Measurements from ENCODE around the gene SLC25A21. TPM values are rescaled to one million over a fixed set of nuclear protein-coding genes. Genes with fewer than 3 reads are reported as not detected.
"Not testable (repeated sequence)": the region's sequence is repeated elsewhere in the genome, so short reads cannot be mapped to it uniquely, and the experiment has no call there.

Gene SLC25A21
- total RNA-seq, 1 donor from 2014 or later = 6.4 TPM

- Mint-ChIP-seq H3K27ac (no peak overlapping the region), H3K9me3 (no peaks in the 10 kb centered on the region), H3K36me3 (no peaks in the 10 kb centered on the region), H3K4me1 (peaks cover 5% of the 10 kb centered on the region), H3K4me3 (no peak overlapping the region), H3K27me3 (ENCODE audit: insufficient read depth, low read depth) (no peaks in the 10 kb centered on the region)
- TF ChIP-seq EZH2 (IDR thresholded peaks at IDR 0.05) (no peak), EZH2phosphoT487 (IDR thresholded peaks at IDR 0.05) (no peak)
- TF ChIP-seq, protein P1, sequence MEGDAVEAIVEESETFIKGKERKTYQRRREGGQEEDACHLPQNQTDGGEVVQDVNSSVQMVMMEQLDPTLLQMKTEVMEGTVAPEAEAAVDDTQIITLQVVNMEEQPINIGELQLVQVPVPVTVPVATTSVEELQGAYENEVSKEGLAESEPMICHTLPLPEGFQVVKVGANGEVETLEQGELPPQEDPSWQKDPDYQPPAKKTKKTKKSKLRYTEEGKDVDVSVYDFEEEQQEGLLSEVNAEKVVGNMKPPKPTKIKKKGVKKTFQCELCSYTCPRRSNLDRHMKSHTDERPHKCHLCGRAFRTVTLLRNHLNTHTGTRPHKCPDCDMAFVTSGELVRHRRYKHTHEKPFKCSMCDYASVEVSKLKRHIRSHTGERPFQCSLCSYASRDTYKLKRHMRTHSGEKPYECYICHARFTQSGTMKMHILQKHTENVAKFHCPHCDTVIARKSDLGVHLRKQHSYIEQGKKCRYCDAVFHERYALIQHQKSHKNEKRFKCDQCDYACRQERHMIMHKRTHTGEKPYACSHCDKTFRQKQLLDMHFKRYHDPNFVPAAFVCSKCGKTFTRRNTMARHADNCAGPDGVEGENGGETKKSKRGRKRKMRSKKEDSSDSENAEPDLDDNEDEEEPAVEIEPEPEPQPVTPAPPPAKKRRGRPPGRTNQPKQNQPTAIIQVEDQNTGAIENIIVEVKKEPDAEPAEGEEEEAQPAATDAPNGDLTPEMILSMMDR (IDR thresholded peaks at IDR 0.05) = no peak
- H3K4me3 ChIP-seq = no peak overlapping the region
- H3K27ac ChIP-seq = no peak overlapping the region
- H3F3A ChIP-seq (ENCODE audit: low read depth) = no peaks in the 10 kb centered on the region
- no peaks in the 10 kb centered on the region for H3K36me3 ChIP-seq
- H3K4me1 ChIP-seq = peaks cover 8% of the 10 kb centered on the region
- no peaks in the 10 kb centered on the region for H3K9me3 ChIP-seq (ENCODE audit: low read depth)
- no peaks in the 10 kb centered on the region for H3K27me3 ChIP-seq
- DNase-seq (ENCODE audit: low spot score) = no peak
- H4K20me1 ChIP-seq (ENCODE audit: low read depth) = no peaks in the 10 kb centered on the region
- H3K9ac ChIP-seq = no peak overlapping the region
- H3K4me2 ChIP-seq = no peak overlapping the region
- no peak overlapping the region for H2AFZ ChIP-seq (replicated peaks)
- no peaks in the 10 kb centered on the region for H3K79me2 ChIP-seq (ENCODE audit: low read depth)
These were observed 354.2 kb downstream of the SLC25A21 start for GRCh38 chr14:36818246-36818645.

GRCh38 chr14:36817071-36817930 is 355.1 kb downstream of the SLC25A21 start:
- Histone ChIP-seq H3K27me3 (no peaks in the 10 kb centered on the region), H2AFZ (replicated peaks) (no peak overlapping the region), H3K27ac (no peak overlapping the region), H3K9ac (no peak overlapping the region), H3K9me3 (ENCODE audit: low read depth) (no peaks in the 10 kb centered on the region), H4K20me1 (ENCODE audit: low read depth) (no peaks in the 10 kb centered on the region), H3K4me1 (peaks cover 8% of the 10 kb centered on the region), H3K4me2 (no peak overlapping the region), H3K79me2 (ENCODE audit: low read depth) (no peaks in the 10 kb centered on the region), H3F3A (ENCODE audit: low read depth) (no peaks in the 10 kb centered on the region), H3K4me3 (no peak overlapping the region), H3K36me3 (no peaks in the 10 kb centered on the region)
- Mint-ChIP-seq H3K36me3 (no peaks in the 10 kb centered on the region), H3K27me3 (ENCODE audit: insufficient read depth, low read depth) (no peaks in the 10 kb centered on the region), H3K4me3 (no peak overlapping the region), H3K9me3 (no peaks in the 10 kb centered on the region), H3K4me1 (peaks cover 5% of the 10 kb centered on the region), H3K27ac (no peak overlapping the region)
- TF ChIP-seq, protein P1 (IDR thresholded peaks at IDR 0.05) = no peak
- no peak for TF ChIP-seq EZH2 (IDR thresholded peaks at IDR 0.05)
- DNase-seq (ENCODE audit: low spot score) = no peak

- Mint-ChIP-seq H3K9me3 (no peaks in the 10 kb centered on the region), H3K27me3 (ENCODE audit: insufficient read depth, low read depth) (no peaks in the 10 kb centered on the region), H3K27ac (no peak overlapping the region), H3K4me1 (peaks cover 5% of the 10 kb centered on the region), H3K36me3 (no peaks in the 10 kb centered on the region), H3K4me3 (no peak overlapping the region)
- DNase-seq (ENCODE audit: low spot score) = no peak
- Histone ChIP-seq H4K20me1 (ENCODE audit: low read depth) (no peaks in the 10 kb centered on the region), H3F3A (ENCODE audit: low read depth) (no peaks in the 10 kb centered on the region), H3K4me3 (no peak overlapping the region), H3K4me2 (no peak overlapping the region), H3K79me2 (ENCODE audit: low read depth) (no peaks in the 10 kb centered on the region), H3K27ac (no peak overlapping the region), H3K9ac (no peak overlapping the region), H3K27me3 (no peaks in the 10 kb centered on the region), H3K36me3 (no peaks in the 10 kb centered on the region), H2AFZ (replicated peaks) (no peak overlapping the region), H3K9me3 (ENCODE audit: low read depth) (no peaks in the 10 kb centered on the region), H3K4me1 (peaks cover 8% of the 10 kb centered on the region)
- TF ChIP-seq, protein P1 (IDR thresholded peaks at IDR 0.05) = no peak
- no peak for TF ChIP-seq EZH2 (IDR thresholded peaks at IDR 0.05)
- TF ChIP-seq EZH2phosphoT487 (IDR thresholded peaks at IDR 0.05) = no peak
These were observed 355.9 kb downstream of the SLC25A21 start for GRCh38 chr14:36816481-36816880.

GRCh38 chr14:36814783-36815182 is 357.6 kb downstream of the SLC25A21 start:
- not testable (repeated sequence) for H3K27me3 Mint-ChIP-seq (ENCODE audit: insufficient read depth, low read depth); H3K36me3 ChIP-seq; H3K27ac Mint-ChIP-seq; H2AFZ ChIP-seq (replicated peaks); H3K4me3 Mint-ChIP-seq; H3K9me3 ChIP-seq (ENCODE audit: low read depth); H3K27me3 ChIP-seq; H3F3A ChIP-seq (ENCODE audit: low read depth); H4K20me1 ChIP-seq (ENCODE audit: low read depth); H3K36me3 Mint-ChIP-seq; H3K9me3 Mint-ChIP-seq; H3K4me1 Mint-ChIP-seq; H3K4me2 ChIP-seq; DNase-seq (ENCODE audit: low spot score); H3K79me2 ChIP-seq (ENCODE audit: low read depth); H3K9ac ChIP-seq; H3K27ac ChIP-seq; H3K4me3 ChIP-seq
- H3K4me1 ChIP-seq = peaks cover 11% of the 10 kb centered on the region
